ENCODE measurements around the gene MACROH2A2. TPM values are rescaled to one million over a fixed set of nuclear protein-coding genes. Genes with fewer than 3 reads are reported as not detected.

MACROH2A2 gene
- total and polyA plus RNA-seq, 2 of the 13 experiments (the other 11 are each of a cell fraction or from before 2014, with no cell fraction given), result 9.8 to 43.1 TPM

GRCh38 chr10:70052462-70053217 is at the start of gene MACROH2A2 (continued):
- TF ChIP-seq ZBTB40 (IDR thresholded peaks at IDR 0.05) (no peak), ZBTB40 (CRISPR knock-in tag; IDR thresholded peaks at IDR 0.05) (no peak), NCOR1 (IDR thresholded peaks at IDR 0.05; ENCODE audit: borderline replicate concordance, low read length) (no peak), KDM5A (IDR thresholded peaks at IDR 0.05; ENCODE audit: borderline replicate concordance, low read length) (no peak), BCL6 (CRISPR knock-in tag; IDR thresholded peaks at IDR 0.05) (0 out of 2 replicates have a peak, but pooled peaks have one; percentile 8), KLF6 (CRISPR knock-in tag; IDR thresholded peaks at IDR 0.05) (0 out of 2 replicates have a peak, but pooled peaks have one; percentile 64), YEATS2 (CRISPR knock-in tag; IDR thresholded peaks at IDR 0.05; ENCODE audit: borderline replicate concordance) (peak; percentile 42; the same call in 1 of the 2 replicates), ZFP37 (CRISPR knock-in tag; IDR thresholded peaks at IDR 0.05; ENCODE audit: borderline replicate concordance) (no peak), ZNF646 (CRISPR knock-in tag; IDR thresholded peaks at IDR 0.05) (no peak), PHF5A (CRISPR knock-in tag; IDR thresholded peaks at IDR 0.05; ENCODE audit: low read depth, unreplicated experiment) (no peak), POLR2G (IDR thresholded peaks at IDR 0.05; ENCODE audit: low read depth, low read length) (peak; percentile 55), RAD21 (CRISPR knock-in tag; IDR thresholded peaks at IDR 0.05) (no peak), TGIF2 (CRISPR knock-in tag; IDR thresholded peaks at IDR 0.05) (no peak), REL (CRISPR knock-in tag; conservative IDR thresholded peaks at IDR 0.05) (no peak), ZNF572 (CRISPR knock-in tag; IDR thresholded peaks at IDR 0.05) (no peak)
